Liver (tissue), 9 donors: ENCODE data around the gene EML6. TPM values are rescaled to one million over a fixed set of nuclear protein-coding genes. Genes with fewer than 3 reads are reported as not detected.

ENCODE experiments used
- DNase-seq: peaks from one replicate; pipeline ENCODE4 v3.0.0-alpha.2; 2017; ENCODE audit warnings: low spot score
- H3K27ac ChIP-seq, 2 donors: one replicate each; pipeline ENCODE4 v1.7.0; 2013; ENCODE audit warnings: inconsistent platforms in 2 of 2, low read length in 2 of 2, control low read depth in 1 of 2, low read depth in 1 of 2, mild to moderate bottlenecking in 1 of 2
- H3K27me3 ChIP-seq, 4 donors: one replicate each; pipeline versions ENCODE4 v1.6.1 to v1.7.0; 2013; ENCODE audit warnings: low read length in 3 of 4, inconsistent platforms in 1 of 4, mild to moderate bottlenecking in 1 of 4, moderate library complexity in 1 of 4; ENCODE audit not compliant: control insufficient read depth in 4 of 4, insufficient read depth in 4 of 4
- H3K36me3 ChIP-seq, 4 donors: one replicate each; pipeline versions ENCODE4 v1.6.1 to v1.7.0; 2013; ENCODE audit warnings: low read length in 3 of 4, mild to moderate bottlenecking in 3 of 4, low read depth in 1 of 4, moderate library complexity in 1 of 4; ENCODE audit not compliant: control insufficient read depth in 4 of 4, insufficient read depth in 3 of 4
- H3K4me1 ChIP-seq, 4 donors: one replicate each; pipeline versions ENCODE4 v1.6.1 to v1.7.0; 2013; ENCODE audit warnings: low read length in 3 of 4, mild to moderate bottlenecking in 3 of 4, moderate library complexity in 1 of 4; ENCODE audit not compliant: control insufficient read depth in 4 of 4, insufficient read depth in 4 of 4
- H3K4me3 ChIP-seq, 3 donors: one replicate each; pipeline versions ENCODE4 v1.6.1 to v1.7.0; 2013; ENCODE audit warnings: low read length in 3 of 3, control low read depth in 1 of 3, low read depth in 1 of 3, mild to moderate bottlenecking in 1 of 3
- H3K9ac ChIP-seq, 2 donors: one replicate each; pipeline ENCODE4 v1.7.0; 2013; ENCODE audit warnings: low read length in 2 of 2, mild to moderate bottlenecking in 2 of 2, moderate library complexity in 2 of 2, control low read depth in 1 of 2, low read depth in 1 of 2
- H3K9me3 ChIP-seq, 4 donors: one replicate each; pipeline versions ENCODE4 v1.6.1 to v1.7.0; 2013; ENCODE audit warnings: low read length in 3 of 4; ENCODE audit not compliant: control insufficient read depth in 4 of 4
- FOXA1 ChIP-seq: IDR thresholded peaks from 2 replicates; pipeline ENCODE4 v1.6.1; 2016; ENCODE audit warnings: antibody characterized with exemption
- FOXA2 ChIP-seq: IDR thresholded peaks from 2 replicates; pipeline ENCODE4 v1.6.1; 2016; ENCODE audit warnings: antibody characterized with exemption
- GABPA ChIP-seq, 2 donors: IDR thresholded peaks in 1 of 2; conservative IDR thresholded peaks in 1 of 2; 2 replicates each; pipeline ENCODE4 v1.6.1; 2016; ENCODE audit warnings: antibody characterized with exemption in 2 of 2, mild to moderate bottlenecking in 1 of 2, moderate library complexity in 1 of 2
- HNF4A ChIP-seq, 2 donors: conservative IDR thresholded peaks; 2 replicates each; pipeline ENCODE4 v1.6.1; 2016; ENCODE audit warnings: antibody characterized with exemption in 2 of 2, mild to moderate bottlenecking in 2 of 2
- HNF4G ChIP-seq: IDR thresholded peaks from 2 replicates; pipeline ENCODE4 v1.6.1; 2016; ENCODE audit warnings: antibody characterized with exemption
- JUND ChIP-seq, 2 donors: IDR thresholded peaks; 2 replicates each; pipeline ENCODE4 v1.6.1; 2016; ENCODE audit warnings: antibody characterized with exemption in 2 of 2
- NR2F2 ChIP-seq: IDR thresholded peaks from 2 replicates; pipeline ENCODE4 v1.6.1; 2016; ENCODE audit warnings: antibody characterized with exemption
- RAD21 ChIP-seq, 2 donors: IDR thresholded peaks; 2 replicates each; pipeline ENCODE4 v1.6.1; 2016; ENCODE audit warnings: antibody characterized with exemption in 2 of 2, mild to moderate bottlenecking in 2 of 2
- RXRA ChIP-seq, 2 donors: IDR thresholded peaks; 2 replicates each; pipeline ENCODE4 v1.6.1; 2017 to 2018; ENCODE audit warnings: antibody characterized with exemption in 2 of 2, mild to moderate bottlenecking in 1 of 2
- SP1 ChIP-seq: IDR thresholded peaks from 2 replicates; pipeline ENCODE4 v1.6.1; 2018; ENCODE audit warnings: antibody characterized with exemption, mild to moderate bottlenecking
- TAF1 ChIP-seq: conservative IDR thresholded peaks from 2 replicates; pipeline ENCODE4 v1.6.1; 2016; ENCODE audit warnings: antibody characterized with exemption, mild to moderate bottlenecking
- YY1 ChIP-seq: IDR thresholded peaks from 2 replicates; pipeline ENCODE4 v1.6.1; 2016; ENCODE audit warnings: antibody characterized with exemption, mild to moderate bottlenecking
- WGBS: extraction: QIAGEN DNeasy Blood & Tissue Kit; methylation state at CpG from one replicate; pipeline ENCODE4 v1.1.7; 2013; 5-methylcytosine and 5-hydroxymethylcytosine counted together
- polyA plus RNA-seq, 2 donors: library from polyadenylated mRNA; stranded (reverse) in 1 of 2; unstranded in 1 of 2; fragments of 200-250 nt in 1 of 2; fragments of >200 nt in 1 of 2; fragmentation: Nextera tagmentation in 1 of 2; extraction: Ambion mirVana in 1 of 2; gene quantifications; one replicate each; pipeline versions ENCODE4 v1.2.1 to v1.2.3, GENCODE V29; 2013 to 2015
- total RNA-seq, 2 donors: library from RNA; depleted of rRNA; stranded (reverse); fragments of >200 nt; gene quantifications; one replicate each; pipeline ENCODE4 v1.2.3, GENCODE V29; 2014
- TF ChIP-seq, protein P1 (sequence below): fragments of 150-350 bp; IDR thresholded peaks from 2 replicates; pipeline ENCODE4 v1.5.1; 2017; ENCODE audit warnings: improper control_type of control experiment, low read depth, low read length; ENCODE audit not compliant: missing input control
- TF ChIP-seq, protein P2 (sequence below): IDR thresholded peaks from 2 replicates; pipeline ENCODE4 v1.6.1; 2016; ENCODE audit warnings: antibody characterized with exemption, mild to moderate bottlenecking
- TF ChIP-seq, protein P3 (sequence below): IDR thresholded peaks from 2 replicates; pipeline ENCODE4 v1.6.1; 2016; ENCODE audit warnings: antibody characterized with exemption
- TF ChIP-seq, protein P4 (sequence below): IDR thresholded peaks from 2 replicates; pipeline ENCODE4 v1.6.1; 2016; ENCODE audit warnings: antibody characterized with exemption
- TF ChIP-seq, protein P5 (sequence below): IDR thresholded peaks from 2 replicates; pipeline ENCODE4 v1.6.1; 2016; ENCODE audit warnings: antibody characterized with exemption
- donor health status: healthy.
- donor health status: healthy.
- donor health status: healthy.
- donor health status: healthy.
- donor health status: healthy.

The EML6 gene
- total and polyA plus RNA-seq, 4 donors = 0.33 to 3.0 (median 1.4) TPM

DNA sequence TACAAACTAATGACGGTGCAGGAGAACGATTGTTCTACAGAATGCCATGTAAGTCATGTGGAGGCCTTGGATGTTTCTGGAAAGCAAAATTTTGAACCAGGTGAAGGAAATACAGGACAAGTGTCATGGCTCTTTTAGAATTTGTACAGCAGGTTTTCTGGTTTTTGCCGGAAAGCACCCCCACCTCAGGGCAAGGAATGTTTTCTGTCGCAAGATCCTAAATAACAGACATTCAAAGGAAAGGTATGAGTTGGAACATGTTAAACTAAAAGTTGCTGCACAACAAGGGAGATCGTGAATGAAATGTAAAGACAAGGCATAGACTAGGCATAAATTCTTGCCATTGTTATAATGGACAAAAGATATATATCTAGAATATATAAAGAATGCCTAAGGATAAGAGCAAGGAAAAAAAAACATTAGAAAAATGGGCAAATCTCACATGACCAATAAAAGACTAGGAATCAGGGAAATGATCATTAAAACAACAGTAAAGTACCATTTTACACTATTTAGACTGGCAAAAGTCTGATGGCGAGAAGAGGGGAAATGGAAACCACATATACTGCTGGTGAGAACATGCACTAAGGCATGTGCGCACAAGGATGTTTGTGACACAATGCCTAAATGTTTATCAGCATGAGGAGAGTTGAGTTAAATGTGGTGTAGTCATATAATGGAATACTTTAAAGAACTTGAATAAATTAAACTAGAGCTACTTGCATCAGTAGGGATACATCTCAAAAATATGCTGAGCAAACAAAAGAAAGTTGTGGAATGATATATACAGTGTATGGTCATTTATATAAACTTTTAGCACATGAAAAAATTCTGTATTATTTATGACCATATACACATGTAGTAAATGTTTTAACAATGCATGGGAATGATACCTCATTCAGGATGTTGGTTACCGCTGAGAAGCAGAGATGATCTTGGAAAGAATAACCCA is 127.0 kb downstream of the EML6 start:
- H3K4me1 ChIP-seq = no peaks in the 10 kb centered on the region
- 97% methylated on average over 8 of the region's 8 CpGs for WGBS
- H3K9me3 ChIP-seq = no peaks in the 10 kb centered on the region
- no peaks in the 10 kb centered on the region for H3K27me3 ChIP-seq
- no peak overlapping the region for H3K4me3 ChIP-seq
- H3K9ac ChIP-seq = no peak overlapping the region
- no peak overlapping the region for H3K27ac ChIP-seq
- no peak for DNase-seq
- no peak for TF ChIP-seq RAD21 (IDR thresholded peaks at IDR 0.05)
- TF ChIP-seq, protein P1, sequence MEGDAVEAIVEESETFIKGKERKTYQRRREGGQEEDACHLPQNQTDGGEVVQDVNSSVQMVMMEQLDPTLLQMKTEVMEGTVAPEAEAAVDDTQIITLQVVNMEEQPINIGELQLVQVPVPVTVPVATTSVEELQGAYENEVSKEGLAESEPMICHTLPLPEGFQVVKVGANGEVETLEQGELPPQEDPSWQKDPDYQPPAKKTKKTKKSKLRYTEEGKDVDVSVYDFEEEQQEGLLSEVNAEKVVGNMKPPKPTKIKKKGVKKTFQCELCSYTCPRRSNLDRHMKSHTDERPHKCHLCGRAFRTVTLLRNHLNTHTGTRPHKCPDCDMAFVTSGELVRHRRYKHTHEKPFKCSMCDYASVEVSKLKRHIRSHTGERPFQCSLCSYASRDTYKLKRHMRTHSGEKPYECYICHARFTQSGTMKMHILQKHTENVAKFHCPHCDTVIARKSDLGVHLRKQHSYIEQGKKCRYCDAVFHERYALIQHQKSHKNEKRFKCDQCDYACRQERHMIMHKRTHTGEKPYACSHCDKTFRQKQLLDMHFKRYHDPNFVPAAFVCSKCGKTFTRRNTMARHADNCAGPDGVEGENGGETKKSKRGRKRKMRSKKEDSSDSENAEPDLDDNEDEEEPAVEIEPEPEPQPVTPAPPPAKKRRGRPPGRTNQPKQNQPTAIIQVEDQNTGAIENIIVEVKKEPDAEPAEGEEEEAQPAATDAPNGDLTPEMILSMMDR = no peak
- TF ChIP-seq TAF1 = no peak
- no peak for TF ChIP-seq GABPA (IDR thresholded peaks at IDR 0.05 in 1 of 2, conservative IDR thresholded peaks at IDR 0.05 in 1 of 2)
- no peak for TF ChIP-seq YY1
- TF ChIP-seq, protein P2, sequence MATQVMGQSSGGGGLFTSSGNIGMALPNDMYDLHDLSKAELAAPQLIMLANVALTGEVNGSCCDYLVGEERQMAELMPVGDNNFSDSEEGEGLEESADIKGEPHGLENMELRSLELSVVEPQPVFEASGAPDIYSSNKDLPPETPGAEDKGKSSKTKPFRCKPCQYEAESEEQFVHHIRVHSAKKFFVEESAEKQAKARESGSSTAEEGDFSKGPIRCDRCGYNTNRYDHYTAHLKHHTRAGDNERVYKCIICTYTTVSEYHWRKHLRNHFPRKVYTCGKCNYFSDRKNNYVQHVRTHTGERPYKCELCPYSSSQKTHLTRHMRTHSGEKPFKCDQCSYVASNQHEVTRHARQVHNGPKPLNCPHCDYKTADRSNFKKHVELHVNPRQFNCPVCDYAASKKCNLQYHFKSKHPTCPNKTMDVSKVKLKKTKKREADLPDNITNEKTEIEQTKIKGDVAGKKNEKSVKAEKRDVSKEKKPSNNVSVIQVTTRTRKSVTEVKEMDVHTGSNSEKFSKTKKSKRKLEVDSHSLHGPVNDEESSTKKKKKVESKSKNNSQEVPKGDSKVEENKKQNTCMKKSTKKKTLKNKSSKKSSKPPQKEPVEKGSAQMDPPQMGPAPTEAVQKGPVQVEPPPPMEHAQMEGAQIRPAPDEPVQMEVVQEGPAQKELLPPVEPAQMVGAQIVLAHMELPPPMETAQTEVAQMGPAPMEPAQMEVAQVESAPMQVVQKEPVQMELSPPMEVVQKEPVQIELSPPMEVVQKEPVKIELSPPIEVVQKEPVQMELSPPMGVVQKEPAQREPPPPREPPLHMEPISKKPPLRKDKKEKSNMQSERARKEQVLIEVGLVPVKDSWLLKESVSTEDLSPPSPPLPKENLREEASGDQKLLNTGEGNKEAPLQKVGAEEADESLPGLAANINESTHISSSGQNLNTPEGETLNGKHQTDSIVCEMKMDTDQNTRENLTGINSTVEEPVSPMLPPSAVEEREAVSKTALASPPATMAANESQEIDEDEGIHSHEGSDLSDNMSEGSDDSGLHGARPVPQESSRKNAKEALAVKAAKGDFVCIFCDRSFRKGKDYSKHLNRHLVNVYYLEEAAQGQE = no peak
- no peak for TF ChIP-seq SP1
- TF ChIP-seq FOXA2 = no peak
- TF ChIP-seq, protein P3, sequence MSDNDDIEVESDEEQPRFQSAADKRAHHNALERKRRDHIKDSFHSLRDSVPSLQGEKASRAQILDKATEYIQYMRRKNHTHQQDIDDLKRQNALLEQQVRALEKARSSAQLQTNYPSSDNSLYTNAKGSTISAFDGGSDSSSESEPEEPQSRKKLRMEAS = no peak
- TF ChIP-seq HNF4G = no peak
- no peak for TF ChIP-seq HNF4A (conservative IDR thresholded peaks at IDR 0.05)
- TF ChIP-seq JUND (IDR thresholded peaks at IDR 0.05) = no peak
- TF ChIP-seq NR2F2 = no peak
- no peak for TF ChIP-seq FOXA1
- H3K36me3 ChIP-seq = no peaks in the 10 kb centered on the region

DNA sequence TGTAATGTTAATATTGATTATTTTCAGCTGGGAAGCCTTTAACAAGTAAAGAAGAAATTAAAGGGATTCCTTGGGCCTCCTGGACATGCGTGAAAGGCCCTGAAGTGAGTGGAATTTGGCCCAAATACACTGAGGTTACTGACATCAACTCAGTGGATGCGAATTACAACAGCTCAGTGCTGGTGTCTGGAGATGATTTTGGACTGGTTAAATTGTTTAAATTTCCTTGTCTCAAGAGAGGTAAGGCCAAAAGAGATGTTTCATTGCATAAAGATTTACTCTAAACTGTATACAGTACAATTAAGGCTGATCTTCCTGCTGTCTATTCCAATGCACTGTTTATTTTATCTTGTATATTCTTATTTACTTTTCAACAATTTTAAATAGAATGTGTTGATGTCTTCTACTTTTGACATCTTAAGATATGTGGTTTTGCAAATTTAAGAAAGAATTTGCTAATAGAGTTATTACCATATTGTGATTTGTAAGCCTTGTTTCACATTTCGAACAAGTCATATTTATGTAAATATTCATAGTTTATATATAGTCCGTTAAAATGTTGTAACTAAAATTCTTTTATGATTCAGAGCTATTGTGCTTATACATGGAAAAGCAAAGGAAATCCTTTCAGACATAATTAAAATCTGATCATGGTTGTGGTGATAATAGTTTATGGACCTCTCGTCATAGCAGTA is 130.3 kb downstream of the EML6 start:
- WGBS = 92% methylated on average over 5 of the region's 5 CpGs
- no peak for TF ChIP-seq HNF4A (conservative IDR thresholded peaks at IDR 0.05)
- TF ChIP-seq TAF1 = no peak
- TF ChIP-seq RXRA (IDR thresholded peaks at IDR 0.05) = no peak
- TF ChIP-seq, protein P4, sequence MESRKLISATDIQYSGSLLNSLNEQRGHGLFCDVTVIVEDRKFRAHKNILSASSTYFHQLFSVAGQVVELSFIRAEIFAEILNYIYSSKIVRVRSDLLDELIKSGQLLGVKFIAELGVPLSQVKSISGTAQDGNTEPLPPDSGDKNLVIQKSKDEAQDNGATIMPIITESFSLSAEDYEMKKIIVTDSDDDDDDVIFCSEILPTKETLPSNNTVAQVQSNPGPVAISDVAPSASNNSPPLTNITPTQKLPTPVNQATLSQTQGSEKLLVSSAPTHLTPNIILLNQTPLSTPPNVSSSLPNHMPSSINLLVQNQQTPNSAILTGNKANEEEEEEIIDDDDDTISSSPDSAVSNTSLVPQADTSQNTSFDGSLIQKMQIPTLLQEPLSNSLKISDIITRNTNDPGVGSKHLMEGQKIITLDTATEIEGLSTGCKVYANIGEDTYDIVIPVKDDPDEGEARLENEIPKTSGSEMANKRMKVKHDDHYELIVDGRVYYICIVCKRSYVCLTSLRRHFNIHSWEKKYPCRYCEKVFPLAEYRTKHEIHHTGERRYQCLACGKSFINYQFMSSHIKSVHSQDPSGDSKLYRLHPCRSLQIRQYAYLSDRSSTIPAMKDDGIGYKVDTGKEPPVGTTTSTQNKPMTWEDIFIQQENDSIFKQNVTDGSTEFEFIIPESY = no peak
- TF ChIP-seq, protein P5, sequence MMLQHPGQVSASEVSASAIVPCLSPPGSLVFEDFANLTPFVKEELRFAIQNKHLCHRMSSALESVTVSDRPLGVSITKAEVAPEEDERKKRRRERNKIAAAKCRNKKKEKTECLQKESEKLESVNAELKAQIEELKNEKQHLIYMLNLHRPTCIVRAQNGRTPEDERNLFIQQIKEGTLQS = no peak
- TF ChIP-seq NR2F2 = no peak
- no peak for TF ChIP-seq JUND (IDR thresholded peaks at IDR 0.05)
- Histone ChIP-seq H3K27ac (no peak overlapping the region), H3K4me3 (no peak overlapping the region), H3K9me3 (no peaks in the 10 kb centered on the region), H3K9ac (no peak overlapping the region), H3K4me1 (peaks cover 3 to 9% (median 4%) of the 10 kb centered on the region in 4 donors), H3K27me3 (no peaks in the 10 kb centered on the region), H3K36me3 (no peaks in the 10 kb centered on the region)
- no peak for DNase-seq
